Stimulated activated CD4-positive, alpha-beta T cell treated with anti-CD3 and anti-CD28 coated beads, Interleukin-15, amount 100 ng/mL, for 24 hours (primary cell): Measurements from ENCODE around the gene KREMEN1.

ENCODE experiments used
- DNase-seq: peaks from one replicate; pipeline ENCODE4 v3.0.0-alpha.2; 2020

Gene KREMEN1

DNA sequence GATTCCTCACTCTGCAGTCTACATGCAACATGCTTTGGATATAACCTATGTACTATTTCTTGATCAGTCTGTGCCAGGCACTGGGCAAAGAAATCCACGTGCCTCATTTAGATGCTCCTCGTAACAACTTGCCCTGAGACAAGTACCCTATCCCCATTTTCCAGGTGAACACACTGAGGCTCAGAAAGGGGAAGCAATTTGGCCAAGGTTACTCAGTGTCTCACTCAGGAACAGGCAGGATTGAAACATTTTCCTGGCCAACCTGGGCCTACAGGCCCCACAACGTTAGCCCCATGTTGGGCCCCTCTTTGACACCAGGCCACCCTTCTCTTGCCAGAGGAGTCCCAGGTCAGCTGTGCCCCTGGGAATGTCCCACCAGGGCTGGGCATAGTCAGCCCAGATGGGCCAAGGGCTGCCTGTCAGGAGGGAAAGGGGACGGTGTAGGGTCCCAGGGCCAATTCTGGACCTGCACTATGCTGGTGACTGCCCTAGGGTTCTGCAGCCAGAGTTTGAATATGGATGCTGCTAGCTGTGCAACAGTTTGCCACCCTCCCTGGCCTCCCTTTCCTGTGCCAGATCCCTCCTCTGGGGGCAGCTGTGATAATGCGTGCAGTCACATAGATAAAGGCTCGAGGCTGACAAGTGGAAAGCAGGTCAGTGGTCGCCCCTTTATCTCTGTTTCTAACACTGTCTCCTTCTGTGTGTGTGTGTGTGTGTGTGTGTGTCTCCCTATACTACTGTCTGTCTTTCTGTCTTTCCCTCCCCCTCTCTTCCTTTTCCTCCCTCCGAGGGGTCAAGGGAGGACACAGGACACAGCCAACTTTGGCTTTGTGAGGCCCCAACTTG lies 122.5 kb downstream of the KREMEN1 start:
- no peak for DNase-seq

- no peak for DNase-seq
Measured at GRCh38 chr22:29195964-29196666, 123.3 kb downstream of the KREMEN1 start.

DNA sequence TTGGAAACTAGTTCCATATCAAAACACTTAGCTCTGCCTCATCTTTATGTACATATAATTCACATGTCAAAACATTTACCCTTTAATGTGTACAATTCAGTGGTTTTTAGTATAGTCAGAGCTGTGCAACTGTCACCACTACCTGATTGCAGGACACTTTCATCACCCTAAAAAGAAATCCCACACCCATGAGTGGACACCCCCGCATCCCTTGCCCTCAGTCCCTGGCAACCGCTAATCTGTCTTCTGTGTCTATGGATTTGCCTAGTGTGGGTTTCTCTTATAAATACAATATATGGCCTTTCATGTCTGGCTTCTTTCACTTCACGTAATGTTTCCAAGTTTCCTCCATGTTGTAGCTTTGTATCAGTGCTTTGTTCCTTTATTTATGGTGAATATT lies 124.3 kb downstream of the KREMEN1 start:
- DNase-seq: no peak

DNA sequence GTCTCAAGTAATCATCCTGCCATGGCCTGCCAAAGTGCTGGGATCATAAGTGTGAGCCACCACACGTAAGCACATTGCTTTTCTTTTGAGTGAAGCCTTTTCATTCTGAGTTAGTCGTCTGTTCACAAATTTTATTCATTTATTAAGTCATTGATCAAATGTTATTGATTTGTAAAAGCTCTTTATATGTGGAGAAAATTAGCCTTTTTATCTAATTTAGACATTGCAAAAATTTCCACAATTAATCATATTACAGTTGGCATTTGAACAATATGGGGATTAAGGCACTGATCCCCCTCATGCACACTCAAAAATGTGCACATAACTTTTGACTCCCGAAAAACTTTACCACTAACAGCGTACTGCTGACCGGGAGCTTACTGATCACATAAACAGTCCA lies 125.4 kb downstream of the KREMEN1 start:
- no peak for DNase-seq

- DNase-seq: no peak
Measured at GRCh38 chr22:29199702-29200400, 127.0 kb downstream of the KREMEN1 start.

GRCh38 chr22:29200901-29201300 lies 128.1 kb downstream of the KREMEN1 start:
- DNase-seq: no peak

DNA sequence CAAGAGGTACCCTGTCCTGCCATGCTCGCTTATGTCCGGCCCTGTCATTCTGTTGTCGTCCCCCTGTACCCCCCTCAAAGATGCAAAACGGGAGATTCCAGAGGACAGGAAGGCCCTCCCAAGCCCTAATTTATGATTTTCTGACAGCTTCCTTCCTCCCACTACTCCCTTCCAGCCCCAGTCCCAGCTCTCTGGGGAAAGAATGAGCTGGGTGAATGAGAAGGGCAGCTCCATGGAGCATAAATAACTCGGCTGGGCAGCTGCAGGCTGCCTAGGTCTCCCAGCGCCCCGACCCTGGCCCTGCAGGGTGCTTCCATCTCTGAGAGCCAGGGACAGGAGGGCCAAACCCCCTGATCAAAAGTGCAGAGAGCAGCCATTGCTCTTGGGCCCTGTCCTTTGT lies 128.9 kb downstream of the KREMEN1 start:
- no peak for DNase-seq

GRCh38 chr22:29202212-29203192 lies 129.7 kb downstream of the KREMEN1 start:
- peak; percentile 82 for DNase-seq

DNA sequence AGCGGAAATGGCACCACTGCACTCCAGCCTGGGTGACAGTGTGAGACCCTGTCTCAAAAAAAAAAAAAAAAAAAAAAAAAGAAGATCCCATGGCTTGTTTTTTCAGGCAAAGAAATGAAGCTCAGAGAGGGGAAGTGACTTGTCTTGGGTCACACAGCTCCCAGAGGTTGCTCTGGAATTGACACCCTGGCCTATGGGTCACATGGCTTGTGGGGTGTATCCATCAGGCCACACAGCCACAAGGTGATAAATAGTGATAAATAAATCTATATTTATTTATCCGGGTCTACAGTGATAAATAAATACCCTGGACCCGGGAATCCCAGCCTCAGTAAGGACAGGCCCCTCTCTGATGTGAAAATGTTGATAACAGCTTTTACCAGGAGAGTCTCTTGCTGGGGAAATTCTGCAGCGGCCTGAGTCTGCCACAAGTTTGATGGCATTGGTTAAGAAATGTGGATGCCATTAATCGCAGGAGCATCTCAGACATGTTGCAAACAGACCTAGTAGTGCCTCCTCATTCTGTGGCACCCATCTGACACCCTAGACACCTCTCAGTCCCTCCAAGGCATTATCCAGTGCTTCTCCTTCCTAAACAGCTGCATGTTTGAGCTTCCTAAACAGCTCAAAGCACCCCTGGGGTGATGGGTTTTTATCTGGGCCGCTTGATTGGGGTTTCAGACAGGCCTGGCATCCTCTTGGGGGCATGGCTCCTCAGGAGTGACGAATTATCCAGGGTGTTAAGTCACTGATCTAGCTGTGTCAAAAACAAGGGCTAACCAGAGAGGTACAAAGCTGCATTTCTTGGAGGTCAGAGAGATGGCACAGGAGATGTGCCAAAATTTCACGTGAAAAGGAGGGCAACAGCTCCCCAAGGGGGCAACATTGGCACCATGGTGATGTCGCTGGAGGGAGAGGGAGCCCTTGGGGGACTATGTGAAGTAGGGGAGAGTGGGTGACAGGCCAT lies 130.9 kb downstream of the KREMEN1 start:
- no peak for DNase-seq

- DNase-seq: no peak
Measured at GRCh38 chr22:29204455-29205183, 131.8 kb downstream of the KREMEN1 start.

GRCh38 chr22:29205252-29205593 lies 132.4 kb downstream of the KREMEN1 start:
- DNase-seq: no peak

DNA sequence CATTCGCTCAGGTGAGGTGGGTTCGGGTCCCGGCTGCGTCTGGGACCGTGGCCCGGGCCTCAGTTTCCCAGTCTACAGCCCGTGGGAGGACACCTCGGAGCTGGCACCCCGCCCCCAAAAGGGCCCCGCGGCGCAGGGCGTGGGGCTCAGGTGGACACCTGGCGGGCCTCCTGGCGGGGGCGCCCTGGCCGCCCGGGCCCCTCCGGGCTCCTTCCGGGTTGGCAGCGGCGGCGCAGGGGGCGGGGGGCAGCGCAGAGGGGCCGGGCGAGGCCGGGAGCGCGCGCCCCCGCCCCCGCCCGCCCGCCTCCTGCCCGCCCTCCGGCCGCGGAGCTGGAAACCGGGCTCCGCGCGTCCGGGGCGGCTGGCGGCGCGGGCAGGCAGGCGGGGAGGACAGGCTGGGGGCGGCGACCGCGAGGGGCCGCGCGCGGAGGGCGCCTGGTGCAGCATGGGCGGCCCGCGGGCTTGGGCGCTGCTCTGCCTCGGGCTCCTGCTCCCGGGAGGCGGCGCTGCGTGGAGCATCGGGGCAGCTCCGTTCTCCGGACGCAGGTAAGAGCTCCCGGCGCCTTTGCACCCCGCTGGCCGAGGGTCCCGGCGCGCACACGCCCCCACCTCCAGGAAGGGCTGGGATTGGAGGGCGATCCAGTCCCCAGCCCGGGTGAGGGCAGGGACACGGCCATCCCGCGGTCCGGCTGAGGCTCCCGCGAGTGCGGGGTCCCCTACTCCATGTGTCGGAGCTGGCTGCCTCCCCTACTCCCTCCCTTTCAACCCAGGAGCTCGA lies 132.9 kb downstream of the KREMEN1 start, which contains the start of gene EMID1:
Gene EMID1, plus strand, starts transcription at position 303 of the 778 bp plus-strand sequence. Its CDS starts 143 bp downstream, at position 446.
- peak; percentile 46 for DNase-seq

- DNase-seq: no peak
Measured at GRCh38 chr22:29206372-29207242, 133.8 kb downstream of the KREMEN1 start.

DNA sequence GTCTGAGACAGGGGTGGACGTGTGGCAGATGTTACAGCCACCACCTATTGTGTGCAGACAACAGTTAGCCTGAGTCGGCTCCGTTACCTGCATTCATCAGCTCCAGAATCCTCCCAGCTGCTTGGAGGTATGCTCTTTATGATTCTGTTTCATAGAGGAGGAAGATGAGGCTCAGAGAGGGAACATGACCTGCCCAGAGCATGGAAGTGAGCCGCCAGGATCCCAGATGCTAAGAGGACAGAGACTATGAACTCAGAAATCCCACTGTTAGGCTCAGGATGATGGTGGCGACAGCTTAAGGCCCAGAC lies 134.4 kb downstream of the KREMEN1 start:
- no peak for DNase-seq

- no peak for DNase-seq
Measured at GRCh38 chr22:29207562-29208501, 135.0 kb downstream of the KREMEN1 start.

GRCh38 chr22:29208502-29208862 lies 135.6 kb downstream of the KREMEN1 start:
- DNase-seq: no peak

GRCh38 chr22:29208879-29209623 lies 136.2 kb downstream of the KREMEN1 start:
- no peak for DNase-seq
